Neural crest cell (in vitro differentiated cells): ENCODE data around the gene NMUR2. TPM values are rescaled to one million over a fixed set of nuclear protein-coding genes. Genes with fewer than 3 reads are reported as not detected.

Experiments used
- DNase-seq: peaks from one replicate; pipeline ENCODE4 v3.0.0; 2021; ENCODE audit warnings: low read depth, mixed read lengths, low spot score
- H3K27ac Mint-ChIP-seq: one replicate; pipeline ENCODE4 v1.8.0; 2021; ENCODE audit warnings: mild to moderate bottlenecking, mixed read lengths; ENCODE audit not compliant: unreplicated experiment
- H3K27me3 Mint-ChIP-seq: 2 replicates; pipeline ENCODE4 v1.8.0; 2021; ENCODE audit warnings: low read depth, mild to moderate bottlenecking, mixed read lengths
- H3K36me3 Mint-ChIP-seq: 2 replicates; pipeline ENCODE4 v1.8.0; 2021; ENCODE audit warnings: low read depth, mild to moderate bottlenecking, mixed read lengths
- H3K4me1 Mint-ChIP-seq: 2 replicates; pipeline ENCODE4 v1.8.0; 2021; ENCODE audit warnings: mixed read lengths
- H3K4me3 Mint-ChIP-seq: one replicate; pipeline ENCODE4 v1.8.0; 2021; ENCODE audit warnings: mild to moderate bottlenecking, mixed read lengths
- H3K9me3 Mint-ChIP-seq: 2 replicates; pipeline ENCODE4 v1.8.0; 2021; ENCODE audit warnings: mixed read lengths
- total RNA-seq: library from RNA; stranded (reverse); gene quantifications from 2 replicates; pipeline ENCODE4 v1.2.1, GENCODE V29; 2021
- TF ChIP-seq, protein P1 (sequence below): fragments of 200-600 bp; sonication (generic); conservative IDR thresholded peaks from 2 replicates; pipeline ENCODE4 v1.5.0; 2021; ENCODE audit warnings: antibody characterized with exemption, mild to moderate bottlenecking

Gene NMUR2
- total RNA-seq, 1 donor from 2014 or later, result 0.23 TPM

- no peaks in the 10 kb centered on the region for H3K36me3 Mint-ChIP-seq
- no peak overlapping the region for H3K27ac Mint-ChIP-seq
- peaks cover 9% of the 10 kb centered on the region for H3K9me3 Mint-ChIP-seq
- no peak overlapping the region for H3K4me3 Mint-ChIP-seq
- H3K4me1 Mint-ChIP-seq, result no peaks in the 10 kb centered on the region
- TF ChIP-seq, protein P1, sequence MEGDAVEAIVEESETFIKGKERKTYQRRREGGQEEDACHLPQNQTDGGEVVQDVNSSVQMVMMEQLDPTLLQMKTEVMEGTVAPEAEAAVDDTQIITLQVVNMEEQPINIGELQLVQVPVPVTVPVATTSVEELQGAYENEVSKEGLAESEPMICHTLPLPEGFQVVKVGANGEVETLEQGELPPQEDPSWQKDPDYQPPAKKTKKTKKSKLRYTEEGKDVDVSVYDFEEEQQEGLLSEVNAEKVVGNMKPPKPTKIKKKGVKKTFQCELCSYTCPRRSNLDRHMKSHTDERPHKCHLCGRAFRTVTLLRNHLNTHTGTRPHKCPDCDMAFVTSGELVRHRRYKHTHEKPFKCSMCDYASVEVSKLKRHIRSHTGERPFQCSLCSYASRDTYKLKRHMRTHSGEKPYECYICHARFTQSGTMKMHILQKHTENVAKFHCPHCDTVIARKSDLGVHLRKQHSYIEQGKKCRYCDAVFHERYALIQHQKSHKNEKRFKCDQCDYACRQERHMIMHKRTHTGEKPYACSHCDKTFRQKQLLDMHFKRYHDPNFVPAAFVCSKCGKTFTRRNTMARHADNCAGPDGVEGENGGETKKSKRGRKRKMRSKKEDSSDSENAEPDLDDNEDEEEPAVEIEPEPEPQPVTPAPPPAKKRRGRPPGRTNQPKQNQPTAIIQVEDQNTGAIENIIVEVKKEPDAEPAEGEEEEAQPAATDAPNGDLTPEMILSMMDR, result no peak
- DNase-seq, result no peak
- no peaks in the 10 kb centered on the region for H3K27me3 Mint-ChIP-seq
These were observed 16.5 kb downstream of the NMUR2 start for GRCh38 chr5:152388610-152389009.

- H3K4me1 Mint-ChIP-seq, result no peaks in the 10 kb centered on the region
These were observed 24.5 kb downstream of the NMUR2 start for GRCh38 chr5:152380415-152381123.

DNA sequence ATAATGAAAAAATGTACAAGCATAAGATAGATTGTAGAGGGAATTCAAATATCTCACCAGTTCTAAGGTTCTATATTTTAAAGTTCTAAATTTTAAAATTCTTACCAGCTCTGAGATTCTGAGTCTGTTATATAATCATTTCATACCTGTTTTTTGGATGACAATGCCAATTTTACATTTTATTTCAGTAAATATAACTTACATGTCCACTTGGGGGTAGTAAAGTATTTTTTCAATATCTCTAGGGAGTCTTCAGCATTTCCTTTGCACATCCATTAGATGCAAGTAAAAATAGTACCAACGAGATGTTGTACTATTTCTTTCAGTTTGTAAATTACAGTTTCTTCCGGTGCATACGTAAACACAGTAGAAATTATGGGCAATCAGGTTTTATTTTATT lies 25.7 kb downstream of the NMUR2 start:
- TF ChIP-seq, protein P1, result no peak
- H3K27me3 Mint-ChIP-seq, result no peaks in the 10 kb centered on the region
- no peaks in the 10 kb centered on the region for H3K36me3 Mint-ChIP-seq
- H3K9me3 Mint-ChIP-seq, result peaks cover 2% of the 10 kb centered on the region
- no peak for DNase-seq
- H3K4me1 Mint-ChIP-seq, result no peaks in the 10 kb centered on the region
- no peak overlapping the region for H3K27ac Mint-ChIP-seq
- H3K4me3 Mint-ChIP-seq, result no peak overlapping the region

More at GRCh38 chr5:152380415-152381123, 24.5 kb downstream of the NMUR2 start:
- Mint-ChIP-seq H3K9me3 (peaks cover 2% of the 10 kb centered on the region), H3K4me3 (no peak overlapping the region), H3K27ac (no peak overlapping the region), H3K36me3 (no peaks in the 10 kb centered on the region), H3K27me3 (no peaks in the 10 kb centered on the region)
- TF ChIP-seq, protein P1, result no peak
- DNase-seq, result no peak

GRCh38 chr5:152378730-152379129 lies 26.3 kb downstream of the NMUR2 start:
- Mint-ChIP-seq H3K4me3 (no peak overlapping the region), H3K4me1 (no peaks in the 10 kb centered on the region), H3K36me3 (no peaks in the 10 kb centered on the region), H3K9me3 (peaks cover 2% of the 10 kb centered on the region), H3K27ac (no peak overlapping the region), H3K27me3 (no peaks in the 10 kb centered on the region)
- TF ChIP-seq, protein P1, result no peak
- DNase-seq, result no peak

DNA sequence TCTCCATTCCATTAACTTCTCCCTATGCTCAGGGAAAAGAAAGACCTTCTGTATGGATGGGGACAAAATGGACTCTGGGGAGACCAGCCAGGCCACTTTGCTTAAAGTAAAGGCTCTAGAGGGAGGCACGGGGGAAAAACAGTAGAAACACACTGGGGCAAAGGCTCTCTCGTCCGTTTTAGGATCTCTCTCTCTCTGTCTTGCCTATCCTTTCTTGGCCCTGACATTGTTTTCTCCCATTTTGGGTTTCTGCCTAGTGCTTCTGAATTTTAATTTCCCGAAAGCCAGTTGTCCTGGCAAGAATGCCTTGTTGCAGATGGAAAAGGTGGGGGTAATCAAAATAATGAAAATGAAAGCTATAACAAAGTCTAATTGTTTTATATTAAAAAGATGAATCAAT lies 28.2 kb downstream of the NMUR2 start:
- Mint-ChIP-seq H3K27me3 (no peaks in the 10 kb centered on the region), H3K36me3 (no peaks in the 10 kb centered on the region), H3K9me3 (no peaks in the 10 kb centered on the region), H3K27ac (no peak overlapping the region), H3K4me1 (no peaks in the 10 kb centered on the region), H3K4me3 (no peak overlapping the region)
- no peak for DNase-seq
- TF ChIP-seq, protein P1, result no peak
